HTERT RPE-1 (cell line): ENCODE data around the gene CLCA2.

Source experiments
- in situ Hi-C: fragments of 300-500 bp; cut with MboI; formaldehyde crosslinking; loops from 4 replicates; pipeline ENCODE4 v1.14.3; 2020; ENCODE audit warnings: low sequenced_read_pairs

Gene CLCA2

DNA sequence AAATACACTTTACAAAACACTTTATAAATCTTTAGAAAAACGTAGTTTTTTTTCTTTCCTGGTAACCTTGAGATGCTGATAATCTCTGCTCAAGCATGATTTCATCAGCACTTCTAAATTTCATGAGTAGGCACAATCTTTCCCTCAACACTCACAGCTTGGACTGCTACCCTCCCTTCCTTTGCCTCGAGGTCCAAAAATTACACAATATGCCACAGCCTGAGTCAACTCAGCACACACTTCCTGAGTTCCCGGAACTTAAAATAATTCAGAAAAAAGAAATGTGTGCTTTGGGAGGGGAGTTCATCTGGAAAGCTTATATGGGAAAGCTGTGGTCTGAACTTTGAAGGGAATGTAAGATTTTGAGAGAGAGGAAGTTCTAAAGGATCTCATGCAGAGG, 5.9 kb downstream of the CLCA2 start:
- in situ Hi-C loops = no loop called here

DNA sequence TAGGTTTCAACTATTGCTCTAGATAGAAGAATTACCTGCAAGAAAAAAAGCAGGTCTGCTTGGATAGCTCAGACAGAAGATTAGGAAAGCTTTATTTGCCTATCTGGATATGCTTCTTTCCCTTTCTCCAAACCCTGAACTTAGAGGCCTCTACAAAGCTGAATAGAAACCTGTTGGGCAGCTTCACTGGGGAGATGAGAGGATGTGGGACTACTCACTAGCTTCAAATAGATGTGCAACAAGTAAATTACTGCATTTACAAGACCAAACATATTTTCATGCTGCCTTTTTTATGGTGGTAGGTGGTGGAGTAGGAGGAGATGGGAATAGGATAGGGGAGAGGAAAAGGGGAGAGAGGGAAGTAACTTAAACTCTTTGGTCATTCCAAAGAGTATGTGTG, 6.4 kb downstream of the CLCA2 start:
- in situ Hi-C loops = no loop called here

DNA sequence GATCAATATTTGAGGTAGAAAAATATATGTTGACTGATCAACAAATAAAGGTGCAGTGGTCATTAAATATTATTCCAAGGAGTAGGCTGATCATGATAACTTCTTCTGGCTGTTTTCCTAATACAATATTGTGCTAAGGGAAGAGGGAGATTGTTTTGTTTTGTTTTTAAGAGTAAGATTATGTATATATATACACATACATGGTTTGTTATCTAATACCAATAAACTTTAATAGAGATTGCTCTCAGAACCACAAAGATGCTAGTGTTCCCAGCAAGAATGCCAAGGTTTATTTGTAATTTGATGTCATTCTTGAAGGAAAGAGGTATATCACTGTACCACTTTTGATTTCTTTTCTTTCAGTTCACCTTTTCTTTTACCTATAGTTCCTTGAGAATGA, 10.1 kb downstream of the CLCA2 start:
- in situ Hi-C loops = no loop called here

DNA sequence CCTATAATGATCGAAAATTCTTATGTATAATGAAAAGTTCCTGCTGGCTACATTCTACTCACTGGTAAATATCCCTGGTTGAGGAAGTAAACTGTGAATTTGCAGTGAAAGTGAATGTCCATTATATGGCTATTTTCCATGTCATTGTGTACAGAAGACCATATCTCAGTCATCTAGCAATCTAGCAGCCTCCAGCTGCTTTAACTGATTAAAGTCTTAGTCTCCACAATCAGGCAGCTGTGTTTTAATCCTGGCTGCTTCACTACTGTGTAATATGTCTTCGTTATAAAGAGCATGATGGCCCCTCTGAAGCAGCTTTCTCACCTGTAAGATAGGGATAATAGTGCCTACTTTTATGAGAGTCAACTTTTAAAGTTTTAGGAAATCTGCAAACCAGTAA, 11.4 kb downstream of the CLCA2 start:
- in situ Hi-C loops = no loop called here

DNA sequence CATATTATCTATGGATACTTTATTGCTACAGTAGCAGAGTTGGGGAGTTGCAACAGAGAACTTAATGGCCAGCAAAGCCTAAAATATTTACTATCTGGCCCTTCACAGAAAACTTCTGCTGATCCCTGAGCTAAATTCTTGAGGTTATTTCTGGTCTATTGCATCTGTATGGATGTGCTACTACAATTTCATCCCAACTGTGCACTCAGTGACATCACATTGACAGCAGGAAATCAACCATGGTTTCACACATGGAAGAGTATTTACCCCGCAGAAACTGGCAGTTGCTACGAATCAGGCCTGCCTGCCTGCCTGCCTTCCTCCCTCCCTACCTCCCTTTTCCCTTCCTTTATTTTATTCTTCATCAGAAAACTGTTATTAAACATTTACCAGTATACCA, 12.1 kb downstream of the CLCA2 start:
- in situ Hi-C loops = no loop called here

DNA sequence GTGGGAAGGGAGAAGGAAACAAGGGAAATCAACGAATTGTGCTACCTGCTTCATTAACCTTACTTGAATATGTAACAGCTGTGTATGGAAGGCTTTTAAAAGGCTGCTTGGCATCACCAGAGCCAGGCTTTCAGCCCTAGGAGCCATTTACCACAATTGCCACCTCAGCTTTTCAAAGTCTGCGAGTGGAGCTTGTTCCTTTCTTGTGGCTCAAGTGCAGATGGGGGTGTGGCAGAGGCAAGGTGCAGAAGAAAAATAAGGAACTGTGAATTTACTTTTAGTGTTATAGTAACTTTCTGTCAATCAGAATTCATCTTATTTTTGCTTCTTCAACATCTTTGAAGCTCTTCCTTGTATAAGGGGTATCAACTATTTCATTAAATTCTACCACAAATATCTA, 17.6 kb downstream of the CLCA2 start:
- in situ Hi-C loops = no loop called here

DNA sequence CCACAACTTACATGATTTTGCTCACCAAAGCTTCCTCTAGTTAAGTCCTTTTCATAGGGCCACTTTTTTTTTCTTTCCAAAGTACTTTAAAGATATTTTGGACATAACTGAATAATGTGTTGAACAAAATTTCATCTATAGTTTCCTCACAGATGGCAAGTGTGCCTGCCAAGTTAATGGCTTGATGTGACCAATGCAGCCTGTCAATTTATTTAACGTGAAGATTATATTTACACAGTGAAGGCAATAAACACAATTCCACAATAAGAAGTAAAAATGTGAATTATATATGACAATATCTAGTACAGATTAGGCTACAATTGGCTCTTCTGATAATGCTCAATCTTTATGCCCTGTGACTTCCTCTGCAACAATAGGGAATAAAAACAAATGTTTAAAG, 18.0 kb downstream of the CLCA2 start:
- in situ Hi-C loops = no loop called here

DNA sequence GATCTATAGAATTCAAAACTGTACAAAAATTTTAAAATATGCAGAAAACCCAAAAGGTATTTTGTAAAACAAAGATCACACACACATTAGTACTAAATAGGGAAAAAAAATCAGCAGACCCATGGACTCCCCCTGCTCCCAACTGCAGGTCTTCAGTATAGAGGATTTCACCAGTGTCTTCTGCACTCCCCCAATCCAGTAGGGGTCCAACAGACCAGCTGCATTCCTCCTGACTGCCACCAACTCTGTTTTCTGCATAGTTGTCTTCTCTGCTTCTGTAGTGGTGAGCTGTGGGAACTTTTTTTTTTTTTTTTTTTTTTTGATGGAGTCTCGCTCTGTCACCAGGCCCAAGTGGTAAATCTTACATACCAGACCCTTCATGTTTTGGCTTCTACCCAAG, 21.9 kb downstream of the CLCA2 start:
- in situ Hi-C loops = no loop called here

DNA sequence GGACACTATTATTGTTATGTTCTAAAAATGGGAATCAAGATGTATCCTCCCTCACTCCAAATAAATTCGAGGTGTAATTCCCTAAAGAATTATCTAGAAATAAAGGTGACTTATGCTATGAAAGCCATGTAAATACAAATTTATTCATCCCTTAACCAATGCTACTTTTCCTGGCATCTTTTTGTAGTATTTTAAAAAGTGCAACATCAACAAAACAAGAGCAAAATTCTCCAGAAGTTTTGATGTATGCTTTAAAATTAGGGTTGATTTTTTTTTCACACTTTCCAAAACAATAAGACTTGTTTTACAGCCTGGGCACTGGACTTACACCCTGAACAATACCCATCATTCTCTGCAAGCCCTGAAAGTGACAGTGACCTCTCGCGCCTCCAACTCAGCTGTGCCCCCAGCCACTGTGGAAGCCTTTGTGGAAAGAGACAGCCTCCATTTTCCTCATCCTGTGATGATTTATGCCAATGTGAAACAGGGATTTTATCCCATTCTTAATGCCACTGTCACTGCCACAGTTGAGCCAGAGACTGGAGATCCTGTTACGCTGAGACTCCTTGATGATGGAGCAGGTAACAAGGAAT, 23.3 kb downstream of the CLCA2 start:
- in situ Hi-C loops = no loop called here

DNA sequence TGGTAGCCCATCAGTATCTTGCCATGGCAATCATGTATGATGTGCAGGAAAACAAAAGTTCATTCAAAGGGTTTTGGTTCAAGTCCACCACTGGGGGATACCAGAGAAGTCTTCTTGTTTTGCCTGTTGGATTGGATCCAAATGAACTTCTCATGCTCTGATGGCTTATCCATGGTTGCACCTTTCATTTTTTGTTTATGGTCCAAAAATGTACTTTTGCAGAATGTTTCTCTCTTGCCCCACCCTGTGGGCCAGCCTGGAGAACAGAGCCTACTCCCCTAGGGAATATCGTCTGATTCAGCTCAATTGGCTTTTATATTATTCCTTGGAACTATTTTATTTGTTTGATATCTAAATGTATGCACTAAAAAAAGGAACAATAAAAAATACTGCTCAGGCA, 24.7 kb downstream of the CLCA2 start:
- in situ Hi-C loops = no loop called here

DNA sequence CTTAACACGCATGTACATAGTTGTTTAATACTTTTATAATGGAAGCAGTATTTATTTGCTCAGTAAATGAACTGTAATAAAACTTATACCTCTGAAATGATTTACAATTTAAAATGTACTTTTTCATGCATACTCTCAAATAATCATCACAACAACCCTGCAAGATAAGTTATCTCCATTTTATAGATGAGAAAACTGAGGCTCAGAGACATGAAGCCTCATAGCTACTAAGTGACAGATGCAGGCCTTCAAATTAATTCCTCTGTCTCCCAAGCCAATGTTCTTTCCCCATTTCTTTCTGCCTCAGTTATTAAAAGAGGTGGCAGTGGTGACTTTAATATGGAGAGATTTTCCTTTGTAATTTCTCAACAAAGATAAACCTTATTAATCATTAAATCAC, 25.1 kb downstream of the CLCA2 start:
- in situ Hi-C loops = no loop called here

DNA sequence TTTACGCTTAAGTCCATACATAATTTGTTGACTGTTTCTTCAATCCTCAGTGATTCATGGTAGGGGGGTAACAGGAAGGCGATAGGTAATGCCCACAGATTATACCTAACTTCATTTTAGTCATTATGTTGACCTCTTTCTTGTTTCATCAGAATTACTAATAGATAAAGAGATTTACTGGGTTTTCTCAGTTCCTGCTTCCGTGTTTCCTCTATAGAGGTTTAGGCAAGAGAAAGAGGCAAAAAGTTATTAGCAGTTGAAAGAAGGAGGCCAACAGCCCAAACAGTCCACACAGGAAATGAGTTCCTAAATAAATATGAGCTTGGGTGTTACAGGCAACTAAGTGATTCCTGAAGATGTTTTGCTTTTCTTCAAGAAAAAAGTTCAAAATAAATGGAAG, 26.9 kb downstream of the CLCA2 start:
- in situ Hi-C loops = no loop called here

DNA sequence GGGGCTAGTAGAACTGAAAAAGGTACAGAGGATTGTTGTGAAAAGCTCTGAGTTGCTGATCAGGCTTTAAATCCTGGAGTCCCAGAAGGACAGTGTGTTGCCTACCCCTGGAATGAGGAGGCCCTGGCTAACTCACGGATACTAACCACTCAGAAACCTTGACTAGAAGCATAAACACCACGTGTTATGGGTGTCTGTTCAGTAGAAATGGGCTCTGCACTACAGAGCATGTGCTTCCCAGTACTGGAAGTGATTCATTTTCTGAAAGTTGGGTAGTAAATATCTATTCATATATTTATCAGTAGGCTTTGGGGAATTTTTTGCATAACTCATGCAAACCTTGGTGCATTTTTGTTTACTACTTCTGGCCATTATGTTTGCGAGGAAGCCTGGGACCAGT, 29.7 kb downstream of the CLCA2 start:
- in situ Hi-C loops = no loop called here

DNA sequence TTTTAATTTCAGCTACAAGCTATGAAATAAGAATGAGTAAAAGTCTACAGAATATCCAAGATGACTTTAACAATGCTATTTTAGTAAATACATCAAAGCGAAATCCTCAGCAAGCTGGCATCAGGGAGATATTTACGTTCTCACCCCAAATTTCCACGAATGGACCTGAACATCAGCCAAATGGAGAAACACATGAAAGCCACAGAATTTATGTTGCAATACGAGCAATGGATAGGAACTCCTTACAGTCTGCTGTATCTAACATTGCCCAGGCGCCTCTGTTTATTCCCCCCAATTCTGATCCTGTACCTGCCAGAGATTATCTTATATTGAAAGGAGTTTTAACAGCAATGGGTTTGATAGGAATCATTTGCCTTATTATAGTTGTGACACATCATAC, 31.1 kb downstream of the CLCA2 start:
- in situ Hi-C loops = no loop called here

DNA sequence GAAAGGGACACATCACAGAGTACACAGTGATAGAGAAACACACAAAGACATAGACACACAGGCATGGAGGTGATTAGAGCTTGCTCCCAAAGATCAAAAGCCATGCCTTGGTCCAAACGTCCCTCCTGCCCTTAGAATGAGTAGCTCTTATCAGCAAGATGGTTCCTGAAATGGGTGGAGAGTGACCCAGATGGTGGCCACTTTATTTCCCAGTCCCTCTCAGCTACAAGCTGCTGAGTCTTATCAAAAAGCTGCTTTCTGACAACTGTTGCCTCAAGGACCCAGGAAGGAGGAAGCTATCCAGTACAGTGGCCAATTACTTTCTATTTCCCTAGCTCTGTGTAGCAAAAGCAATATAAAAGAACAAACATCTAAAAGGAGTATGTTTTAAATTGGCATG, 37.0 kb downstream of the CLCA2 start:
- in situ Hi-C loops = no loop called here

DNA sequence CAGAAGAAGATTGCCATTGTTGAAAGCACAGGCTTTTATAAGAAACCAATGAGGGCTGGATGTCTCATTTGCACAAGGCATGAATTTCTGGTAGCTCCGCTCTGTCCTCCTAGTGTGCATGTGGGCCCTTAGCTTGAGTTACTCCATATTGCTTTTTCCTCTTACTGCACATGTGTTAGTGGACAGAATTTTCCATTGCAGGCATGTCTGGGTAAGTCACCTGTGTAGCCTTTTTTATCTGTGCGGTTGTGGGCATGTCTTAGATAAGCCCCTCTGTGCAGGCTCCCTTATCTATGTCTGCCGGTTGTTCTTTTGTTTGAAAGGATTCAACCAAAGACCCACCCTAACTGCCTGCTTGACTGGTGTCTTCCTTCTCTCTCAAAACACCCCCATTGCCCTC, 37.5 kb downstream of the CLCA2 start:
- in situ Hi-C loops = no loop called here

DNA sequence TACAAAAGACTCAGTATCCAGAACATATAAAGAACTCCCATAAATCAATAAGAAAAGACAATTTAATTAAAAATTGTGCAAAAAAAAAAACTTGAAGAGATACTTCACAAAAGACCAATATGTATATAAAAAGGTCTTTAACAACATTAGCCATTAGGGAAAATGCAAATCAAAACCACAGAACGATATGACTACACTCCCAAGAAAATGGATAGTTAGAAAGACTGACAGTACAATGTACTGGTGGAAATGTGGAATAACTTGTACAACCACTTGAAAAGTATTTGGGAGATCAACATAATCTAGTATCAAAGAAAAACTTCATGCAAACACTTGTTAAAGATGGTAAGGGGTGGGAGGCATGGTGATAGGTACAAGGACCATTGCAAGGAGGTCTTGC, 40.8 kb downstream of the CLCA2 start:
- in situ Hi-C loops = no loop called here

DNA sequence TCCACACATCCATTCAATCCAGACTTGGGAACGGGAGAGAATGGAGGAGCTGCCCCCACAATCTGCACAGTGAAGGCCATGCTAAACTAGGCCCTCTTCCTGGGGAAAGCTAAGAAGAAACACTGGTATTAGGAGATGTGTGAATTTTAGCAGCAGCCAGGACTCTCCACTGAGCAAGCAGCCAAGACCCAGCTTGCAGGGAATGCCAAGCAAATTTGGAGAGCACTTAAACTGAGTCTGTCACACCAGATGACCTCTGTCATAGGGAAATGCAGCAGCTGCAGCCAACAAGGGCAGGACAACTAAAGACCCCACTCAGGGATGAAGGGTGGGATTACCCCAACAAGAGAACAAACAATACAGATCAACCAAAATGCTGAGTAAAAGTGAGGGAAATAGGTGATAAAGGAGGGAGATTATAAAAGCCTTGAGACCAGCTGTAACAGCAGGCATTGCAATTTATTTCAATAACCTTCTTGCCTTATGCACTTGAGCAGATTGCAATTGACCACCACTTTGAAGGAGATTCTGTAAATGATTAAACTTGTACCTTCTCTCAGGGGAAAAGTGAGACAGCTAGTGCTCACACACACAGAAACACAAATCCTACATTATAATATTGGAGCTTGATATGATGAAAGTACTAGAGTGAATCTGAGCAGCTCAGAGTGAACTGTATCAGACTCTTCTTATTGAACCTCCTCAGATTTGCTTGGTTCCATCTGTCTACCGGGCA, 42.3 kb downstream of the CLCA2 start:
- in situ Hi-C loops = no loop called here

DNA sequence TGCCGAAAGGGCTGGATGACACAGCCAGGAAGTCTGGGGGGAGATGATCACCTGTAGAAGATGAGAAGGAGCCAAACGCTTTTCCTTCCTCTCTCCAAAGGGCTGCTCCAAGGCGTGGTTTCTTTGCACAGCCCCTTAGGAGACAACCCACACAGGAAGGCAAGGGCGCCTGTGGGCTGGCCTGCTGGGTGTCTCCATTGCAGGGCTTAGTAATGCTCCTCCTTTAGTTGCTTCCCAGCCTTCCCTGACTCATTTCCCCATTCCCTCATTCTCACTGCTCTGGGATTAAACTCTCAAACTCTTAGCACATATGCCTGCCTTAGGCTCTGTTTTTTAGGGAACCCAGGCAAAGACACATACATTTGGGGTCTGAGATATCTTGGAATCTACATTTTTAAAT, 43.0 kb downstream of the CLCA2 start:
- in situ Hi-C loops = no loop called here

DNA sequence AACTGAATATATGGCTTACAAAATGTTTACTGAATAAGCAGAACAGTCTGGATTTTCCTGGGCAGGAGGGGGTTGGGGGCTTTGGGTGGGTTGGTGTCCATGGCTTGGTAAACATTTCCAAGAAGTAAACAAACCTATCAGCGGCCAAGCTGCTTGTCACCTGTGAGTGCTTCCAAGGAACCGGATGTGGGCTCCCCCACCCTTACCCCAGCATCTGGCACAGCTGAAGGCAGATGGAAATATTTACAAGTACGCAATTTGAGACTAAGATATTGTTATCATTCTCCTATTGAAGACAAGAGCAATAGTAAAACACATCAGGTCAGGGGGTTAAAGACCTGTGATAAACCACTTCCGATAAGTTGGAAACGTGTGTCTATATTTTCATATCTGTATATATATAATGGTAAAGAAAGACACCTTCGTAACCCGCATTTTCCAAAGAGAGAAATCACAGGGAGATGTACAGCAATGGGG, 44.6 kb downstream of the CLCA2 start, which contains the start of gene CLCA1:
Gene CLCA1 (plus strand): TSS at position 427 of the 477 bp plus-strand sequence. CDS start 45 bp downstream, at position 472.
- in situ Hi-C loops = no loop called here

DNA sequence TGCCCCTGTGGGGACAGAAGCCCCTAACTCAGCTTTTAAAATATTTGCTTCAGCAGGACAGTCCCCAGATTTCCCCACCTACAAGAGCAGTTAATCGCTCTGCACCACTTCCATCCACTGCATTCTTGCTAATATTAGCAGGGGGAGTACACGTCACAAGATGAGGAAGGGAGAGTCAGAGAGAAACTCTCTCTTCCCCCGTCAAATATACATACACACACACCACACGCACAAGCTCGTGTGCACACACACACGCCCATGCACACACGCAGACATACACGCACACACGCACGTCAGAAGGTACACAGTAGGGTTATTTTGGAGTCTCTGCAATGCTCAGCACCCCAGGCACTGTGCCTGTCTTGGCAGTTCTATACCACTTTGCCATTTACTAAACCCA, 46.9 kb downstream of the CLCA2 start:
- in situ Hi-C loops = no loop called here

DNA sequence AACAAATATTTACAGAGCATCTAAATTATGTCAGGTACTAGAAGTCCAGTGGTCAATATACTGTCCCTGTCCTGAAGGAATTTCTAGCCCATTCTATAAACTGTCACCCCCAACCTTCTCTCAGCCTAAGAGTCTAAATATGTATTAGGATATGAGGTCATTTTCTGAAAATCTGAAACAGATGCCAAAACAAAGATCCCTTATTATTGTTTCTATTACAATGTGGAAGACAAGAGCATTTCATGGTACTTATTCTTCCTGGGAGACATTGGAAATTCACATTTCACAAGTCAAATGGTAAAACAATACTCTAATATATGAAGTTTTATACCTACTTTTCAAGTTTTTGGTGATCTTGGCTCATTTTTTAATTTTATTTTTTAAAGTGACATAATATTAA, 47.3 kb downstream of the CLCA2 start:
- in situ Hi-C loops = no loop called here

DNA sequence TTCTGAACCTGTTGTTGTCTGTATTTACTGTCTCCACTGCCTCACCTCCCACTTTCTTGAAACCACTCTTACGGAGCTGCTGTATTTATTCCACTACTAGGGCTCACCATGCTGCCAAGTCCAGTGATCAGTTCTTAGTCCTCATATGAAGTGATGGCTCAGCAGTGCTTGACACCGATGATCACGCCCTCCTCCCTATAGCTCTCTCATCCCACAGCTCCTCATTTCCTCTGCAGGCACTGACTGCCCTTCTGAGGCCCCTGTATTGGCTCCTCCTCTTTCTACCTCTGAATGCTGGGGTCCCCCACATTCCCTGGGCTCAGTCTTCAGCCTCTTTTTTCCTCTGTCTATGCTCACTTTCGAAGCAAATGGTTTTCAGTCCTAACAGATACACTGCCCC, 48.2 kb downstream of the CLCA2 start:
- in situ Hi-C loops = no loop called here
